ENCODE data around the gene MAPK13.

MAPK13 gene

DNA sequence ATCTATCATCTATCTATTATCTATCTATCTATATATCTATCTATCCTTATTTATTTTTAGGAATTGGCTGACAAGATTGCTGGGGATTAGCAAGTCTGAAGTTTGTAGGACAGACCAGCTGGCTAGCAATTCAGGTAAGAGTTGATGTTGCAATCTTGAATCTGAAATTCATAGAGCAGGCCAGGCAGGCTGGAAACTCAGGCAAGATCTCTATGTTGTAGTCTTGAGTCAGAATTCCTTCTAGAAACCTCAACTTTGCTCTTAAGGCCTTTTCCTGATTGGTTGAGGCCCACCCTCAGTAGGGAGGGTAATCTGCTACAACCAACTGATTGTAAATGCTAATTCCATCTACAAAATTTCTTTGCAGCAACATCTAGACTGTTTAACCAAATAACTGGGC lies 19.2 kb downstream of the MAPK13 start:
- H3K4me3 ChIP-seq (replicated peaks in 1 of 2; ENCODE audit: low read depth in 2 of 2, low read length in 2 of 2), result no peak overlapping the region
- TF ChIP-seq, protein P1, sequence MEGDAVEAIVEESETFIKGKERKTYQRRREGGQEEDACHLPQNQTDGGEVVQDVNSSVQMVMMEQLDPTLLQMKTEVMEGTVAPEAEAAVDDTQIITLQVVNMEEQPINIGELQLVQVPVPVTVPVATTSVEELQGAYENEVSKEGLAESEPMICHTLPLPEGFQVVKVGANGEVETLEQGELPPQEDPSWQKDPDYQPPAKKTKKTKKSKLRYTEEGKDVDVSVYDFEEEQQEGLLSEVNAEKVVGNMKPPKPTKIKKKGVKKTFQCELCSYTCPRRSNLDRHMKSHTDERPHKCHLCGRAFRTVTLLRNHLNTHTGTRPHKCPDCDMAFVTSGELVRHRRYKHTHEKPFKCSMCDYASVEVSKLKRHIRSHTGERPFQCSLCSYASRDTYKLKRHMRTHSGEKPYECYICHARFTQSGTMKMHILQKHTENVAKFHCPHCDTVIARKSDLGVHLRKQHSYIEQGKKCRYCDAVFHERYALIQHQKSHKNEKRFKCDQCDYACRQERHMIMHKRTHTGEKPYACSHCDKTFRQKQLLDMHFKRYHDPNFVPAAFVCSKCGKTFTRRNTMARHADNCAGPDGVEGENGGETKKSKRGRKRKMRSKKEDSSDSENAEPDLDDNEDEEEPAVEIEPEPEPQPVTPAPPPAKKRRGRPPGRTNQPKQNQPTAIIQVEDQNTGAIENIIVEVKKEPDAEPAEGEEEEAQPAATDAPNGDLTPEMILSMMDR (IDR thresholded peaks at IDR 0.05; ENCODE audit: low read depth, low read length), result no peak
- no peak for DNase-seq (ENCODE audit: low read depth in 2 of 2)

DNA sequence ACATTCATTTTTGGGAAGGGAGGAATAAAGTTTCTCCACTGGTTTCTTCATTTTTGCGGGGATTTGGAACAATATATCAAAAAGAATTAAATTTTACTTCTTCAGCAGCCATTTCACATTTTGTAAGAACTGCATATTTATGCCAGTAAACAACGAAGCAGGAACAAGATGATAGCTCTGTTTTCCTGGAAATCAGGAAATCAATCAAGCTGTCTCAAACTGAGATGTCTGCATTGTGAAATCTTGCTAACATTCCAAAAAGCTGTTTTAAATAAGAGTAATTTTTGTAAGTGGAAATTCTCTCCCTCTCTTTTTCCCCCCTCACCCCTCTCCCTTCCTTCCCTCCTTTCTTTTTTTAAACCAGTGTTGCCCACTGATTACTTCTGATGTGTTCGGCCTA lies 20.0 kb downstream of the MAPK13 start:
- TF ChIP-seq, protein P1 (IDR thresholded peaks at IDR 0.05; ENCODE audit: low read depth, low read length), result no peak
- no peak overlapping the region for H3K4me3 ChIP-seq (replicated peaks in 1 of 2; ENCODE audit: low read depth in 2 of 2, low read length in 2 of 2)

GRCh38 chr6:36154286-36154685 lies 24.0 kb downstream of the MAPK13 start:
- no peak for DNase-seq (ENCODE audit: low read depth in 2 of 2)
- H3K4me3 ChIP-seq (replicated peaks in 1 of 2; ENCODE audit: low read depth in 2 of 2, low read length in 2 of 2), result no peak overlapping the region
- TF ChIP-seq, protein P1 (IDR thresholded peaks at IDR 0.05; ENCODE audit: low read depth, low read length), result no peak

More for the DNA sequence above, 20.0 kb downstream of the MAPK13 start:
- no peak for DNase-seq (ENCODE audit: low read depth in 2 of 2)

- no peak for DNase-seq (ENCODE audit: low read depth in 2 of 2)
- H3K4me3 ChIP-seq (replicated peaks in 1 of 2; ENCODE audit: low read depth in 2 of 2, low read length in 2 of 2), result no peak overlapping the region
- TF ChIP-seq, protein P1 (IDR thresholded peaks at IDR 0.05; ENCODE audit: low read depth, low read length), result no peak
These were observed 25.3 kb downstream of the MAPK13 start for GRCh38 chr6:36155662-36156061.

DNA sequence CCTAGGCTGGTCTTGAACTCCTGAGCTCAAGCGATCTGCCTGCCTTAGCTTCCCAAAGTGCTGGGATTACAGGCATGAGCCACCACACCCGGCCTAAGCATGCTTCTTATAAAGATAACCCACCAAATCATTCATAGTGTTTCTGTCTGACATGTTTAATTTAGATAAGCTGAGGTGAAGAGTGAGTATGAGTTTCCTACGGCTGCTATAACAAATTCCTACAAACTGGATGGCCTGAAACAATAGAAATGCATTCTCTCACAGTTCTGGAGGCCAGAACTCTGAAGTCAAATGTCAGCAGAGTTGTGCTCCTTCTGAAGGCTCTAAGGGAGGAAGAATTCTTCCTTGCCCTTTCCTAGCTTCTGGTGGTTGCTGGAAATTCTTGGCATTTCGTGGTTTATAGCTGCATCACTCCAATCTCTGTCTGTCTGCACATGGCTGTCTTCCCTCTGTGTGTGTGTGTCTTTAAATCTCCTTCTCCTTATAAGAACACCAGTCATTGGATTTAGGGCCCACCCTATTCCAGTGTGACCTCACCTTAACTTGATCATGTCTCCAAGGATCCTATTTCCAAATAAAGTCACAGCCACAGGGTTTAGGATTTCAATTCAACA lies 29.9 kb downstream of the MAPK13 start:
- DNase-seq (ENCODE audit: low read depth in 2 of 2), result peak; percentile 21 to 52
- H3K4me3 ChIP-seq (replicated peaks in 1 of 2; ENCODE audit: low read depth in 2 of 2, low read length in 2 of 2), result no peak overlapping the region
- TF ChIP-seq, protein P1 (IDR thresholded peaks at IDR 0.05; ENCODE audit: low read depth, low read length), result no peak

- TF ChIP-seq, protein P1 (IDR thresholded peaks at IDR 0.05; ENCODE audit: low read depth, low read length), result no peak
- no peak for DNase-seq (ENCODE audit: low read depth in 2 of 2)
- H3K4me3 ChIP-seq (replicated peaks in 1 of 2; ENCODE audit: low read depth in 2 of 2, low read length in 2 of 2), result no peak overlapping the region
These were observed 39.0 kb downstream of the MAPK13 start for GRCh38 chr6:36169023-36170007.

Measured in cardiac fibroblast (primary cell).